HG02840 (cell line): ENCODE measurements around the gene UNC13C.
"Not testable (repeated sequence)": the region's sequence is repeated elsewhere in the genome, so short reads cannot be mapped to it uniquely, and the experiment has no call there.

Experiments used
- ATAC-seq: cut with Tn5 transposase; IDR thresholded peaks from one replicate; pipeline ENCODE4 v1.9.1; 2021; ENCODE audit warnings: mild to moderate bottlenecking, moderate library complexity, moderate number of reproducible peaks; ENCODE audit not compliant: unreplicated experiment, low FRiP score

UNC13C gene

DNA sequence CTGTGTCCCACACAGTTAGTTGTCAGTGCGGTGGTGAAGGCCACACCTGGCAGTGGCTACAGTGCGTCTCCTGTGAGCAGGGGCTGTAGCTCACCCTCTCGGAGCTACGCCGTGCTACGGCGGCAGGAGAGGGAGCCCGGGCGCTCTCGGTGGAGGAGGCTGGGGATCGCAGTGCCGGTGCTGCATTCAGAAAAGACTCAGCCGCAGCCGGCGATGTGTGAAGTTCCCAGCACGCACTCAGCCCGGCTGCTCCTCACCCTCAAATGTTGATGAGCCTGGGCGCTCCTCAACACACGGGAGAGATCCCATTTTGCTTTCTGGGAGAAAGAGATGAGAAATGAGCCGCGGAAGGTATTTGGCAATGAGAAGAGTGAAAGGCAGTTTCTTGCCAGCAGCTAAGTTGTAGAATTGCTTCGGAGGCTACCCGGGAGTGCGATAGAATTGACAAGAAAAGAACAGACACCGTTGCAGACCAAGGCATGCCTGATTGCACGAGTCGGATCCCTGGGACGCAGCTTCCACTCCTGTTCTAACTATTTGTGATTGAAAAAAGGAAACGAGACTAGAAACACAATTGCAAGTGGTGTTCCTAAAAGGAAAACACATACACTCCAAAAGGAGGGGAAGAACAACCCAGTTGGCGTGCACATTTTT lies at the start of gene UNC13C:
Gene UNC13C (plus strand): TSS at position 189 of the 654 bp plus-strand sequence. CDS start 34,463 bp downstream, outside the sequence.
- no peak for ATAC-seq

DNA sequence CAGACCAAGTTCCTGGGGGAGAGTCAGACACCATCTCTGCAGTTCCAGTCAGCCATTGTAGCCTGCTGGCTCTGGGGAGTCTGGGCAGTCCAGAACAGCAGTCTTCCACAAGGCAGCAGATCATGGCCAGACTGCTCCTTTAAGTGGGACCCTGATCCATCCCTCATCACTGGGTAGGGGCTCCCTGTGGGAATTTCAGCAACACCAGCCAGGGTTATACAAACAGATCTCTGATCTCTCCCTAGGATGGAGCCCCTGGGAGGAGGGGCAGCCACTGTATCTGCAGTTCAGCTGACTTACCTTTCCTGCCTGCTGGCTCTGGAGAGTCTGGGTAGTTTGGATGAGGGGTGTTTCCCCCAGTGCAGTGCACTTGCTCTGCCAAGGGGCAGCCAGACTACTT lies 42.1 kb upstream of the UNC13C start:
- no peak for ATAC-seq

- ATAC-seq = not testable (repeated sequence)
Measured at GRCh38 chr15:53937632-53938031, 40.6 kb upstream of the UNC13C start.

- ATAC-seq = no peak
Measured at GRCh38 chr15:53950572-53950971, 27.7 kb upstream of the UNC13C start.

DNA sequence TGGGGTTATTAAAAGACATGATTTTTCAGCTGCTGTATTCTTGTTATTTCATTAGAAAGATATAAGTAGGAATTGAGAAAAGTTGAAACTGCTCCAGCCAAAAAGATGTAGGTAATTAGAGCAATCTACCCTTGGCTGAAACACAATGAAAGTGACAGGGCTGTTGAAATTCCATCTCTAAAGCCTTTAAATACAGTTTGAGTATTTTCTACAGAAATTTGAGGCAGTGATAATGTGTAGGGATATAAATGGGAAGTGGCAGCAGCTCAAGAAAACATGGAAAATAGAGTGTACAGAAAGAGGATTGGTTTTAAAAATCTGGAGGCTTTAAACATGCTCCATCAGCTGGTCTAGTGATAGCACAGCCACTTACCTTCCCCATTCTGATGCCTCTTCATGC lies 22.8 kb upstream of the UNC13C start:
- no peak for ATAC-seq

GRCh38 chr15:53962646-53963561 lies 15.3 kb upstream of the UNC13C start:
- ATAC-seq = no peak

DNA sequence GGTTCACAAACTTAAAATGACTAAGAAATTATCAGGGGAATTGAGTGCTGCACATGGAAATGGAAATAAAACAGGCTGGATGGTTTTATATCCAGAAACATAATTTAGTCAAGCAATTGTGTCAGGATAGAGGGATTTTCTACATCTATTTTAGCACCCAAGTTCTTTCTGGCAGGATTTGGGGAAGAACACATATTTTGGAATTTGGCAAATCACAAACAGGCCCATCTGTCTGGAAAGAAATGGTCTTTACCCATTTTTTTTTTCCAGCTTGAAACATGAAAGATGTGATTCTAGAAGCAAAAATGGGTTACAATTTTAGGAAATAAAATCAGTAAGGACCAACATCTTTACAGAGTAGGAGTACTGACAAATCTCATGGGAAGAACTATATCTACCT lies 14.4 kb upstream of the UNC13C start:
- ATAC-seq = no peak

DNA sequence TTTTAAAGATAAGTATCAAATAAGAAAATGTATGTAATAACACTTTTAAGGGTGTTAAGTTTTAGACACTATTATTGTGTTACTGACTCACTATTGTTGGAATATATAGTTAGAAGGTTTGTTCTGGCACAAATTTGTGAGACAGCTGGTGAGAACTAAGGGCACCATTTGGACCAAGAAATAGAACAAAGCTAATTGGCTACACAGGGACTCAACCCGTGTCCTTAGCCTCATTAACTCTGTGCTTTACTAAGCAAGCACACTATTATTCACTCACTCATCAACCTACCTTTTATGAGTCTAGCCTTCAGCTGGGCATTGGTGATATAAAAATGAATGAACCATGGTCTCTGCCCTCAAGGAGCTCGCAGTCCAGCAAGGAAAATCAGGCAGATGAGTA lies 4.1 kb upstream of the UNC13C start:
- no peak for ATAC-seq

DNA sequence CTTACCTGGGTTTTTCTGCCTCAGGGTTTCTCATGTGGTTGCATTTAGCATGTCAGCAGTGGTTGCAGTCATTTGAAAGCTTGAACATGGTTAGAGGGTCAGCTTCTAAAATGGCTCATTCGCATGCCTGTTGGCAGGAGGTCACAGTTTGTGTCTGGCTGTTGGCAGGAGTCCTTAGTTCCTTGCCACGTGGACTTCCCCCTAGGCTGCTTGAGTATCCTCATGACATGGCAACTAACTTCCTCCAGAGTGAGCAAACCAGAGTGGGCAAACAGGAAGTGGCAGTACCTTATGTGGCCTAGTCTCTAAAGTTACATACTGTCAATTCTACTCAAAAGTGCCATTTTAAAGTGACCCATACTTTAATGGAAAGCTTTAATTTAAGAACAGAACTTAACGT lies 3.4 kb upstream of the UNC13C start:
- no peak for ATAC-seq

DNA sequence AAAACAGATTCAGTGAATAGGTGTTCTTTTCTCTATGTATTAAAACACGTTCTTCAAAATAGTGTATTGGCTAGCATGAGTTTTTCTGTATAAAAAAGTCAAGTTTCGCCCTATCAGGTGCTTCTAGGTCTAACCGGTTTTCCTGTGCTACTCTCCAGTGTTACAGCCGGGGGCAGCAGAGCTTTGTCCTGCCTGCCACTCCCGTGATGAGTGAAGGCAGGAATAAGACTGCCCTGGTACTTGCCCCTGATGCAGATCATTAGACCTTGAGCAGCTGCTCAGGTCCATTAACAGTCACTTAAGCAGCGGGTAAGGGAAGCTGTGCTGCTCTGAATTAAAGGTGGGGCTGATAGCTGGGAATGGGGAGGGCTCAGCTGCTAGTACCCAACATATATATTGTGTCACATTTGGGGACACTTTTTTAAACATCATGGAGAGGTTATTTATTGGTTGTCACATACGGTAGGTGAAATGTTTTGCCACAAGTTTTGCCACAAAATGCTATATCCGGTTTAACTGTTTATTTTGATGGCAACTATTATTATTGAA lies 1.3 kb upstream of the UNC13C start:
- no peak for ATAC-seq

DNA sequence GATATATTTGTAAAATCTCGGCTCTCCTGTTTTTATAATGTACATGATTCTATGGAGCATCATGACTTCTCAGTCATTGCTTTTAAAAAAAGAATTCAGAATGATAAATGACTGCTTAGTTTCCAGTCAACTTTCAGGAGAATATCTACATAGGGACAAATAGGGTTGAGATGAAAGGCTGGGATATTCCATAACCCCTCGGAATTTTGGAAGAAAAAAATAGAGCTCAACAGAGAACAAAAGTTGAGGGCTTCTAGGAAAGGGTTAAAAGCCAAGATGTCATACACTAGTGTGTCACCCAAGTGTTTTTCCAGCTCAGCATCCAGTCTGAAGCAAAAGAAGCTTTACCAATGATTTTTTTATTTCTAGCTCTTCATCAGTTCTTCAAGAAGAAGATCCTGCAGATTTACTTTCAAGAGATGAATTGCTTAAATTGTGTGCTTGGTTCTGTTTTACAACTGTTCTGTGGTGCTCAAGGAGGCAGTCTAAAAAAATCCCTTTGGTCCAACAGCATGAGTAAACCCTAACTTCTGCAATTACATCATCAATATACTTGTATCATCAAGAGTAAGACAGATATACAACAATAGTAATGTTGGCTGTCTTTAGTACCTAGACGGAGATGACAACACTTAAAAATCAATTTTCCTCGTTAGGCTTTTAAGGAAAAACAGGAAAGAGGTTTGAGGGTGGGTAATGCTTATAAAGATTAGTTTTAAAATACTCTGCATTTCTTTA lies 979 bp downstream of the UNC13C start:
- ATAC-seq = no peak

GRCh38 chr15:53980021-53980420 lies 1.8 kb downstream of the UNC13C start:
- no peak for ATAC-seq

DNA sequence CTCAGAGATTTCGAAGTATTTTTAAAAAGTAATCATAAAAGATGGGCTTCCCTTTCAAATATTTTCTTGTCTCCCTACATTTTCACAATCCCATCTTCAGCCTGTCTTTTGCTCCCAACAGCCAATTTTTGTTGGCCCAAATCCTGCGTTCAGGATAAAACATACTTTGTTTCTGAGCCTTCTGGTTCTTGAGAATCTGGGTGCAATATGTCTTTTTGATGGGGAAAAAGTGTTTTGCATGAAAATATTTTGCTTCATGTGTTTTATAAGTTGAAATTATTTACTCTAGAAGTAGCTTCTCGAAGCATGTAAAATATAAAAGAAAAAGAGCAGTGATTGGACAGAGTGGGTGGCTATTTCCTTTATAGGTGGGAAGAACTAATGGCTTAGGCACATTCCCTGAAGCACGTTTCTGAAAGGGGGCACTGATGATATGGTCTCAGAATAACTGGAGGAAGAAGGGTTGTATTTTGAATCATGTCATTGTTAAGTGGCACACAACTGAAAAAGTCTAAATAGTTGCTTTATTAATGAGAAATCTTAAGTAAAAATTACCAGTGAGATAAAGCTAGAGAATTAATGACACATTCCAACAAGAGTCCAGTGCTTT lies 3.9 kb downstream of the UNC13C start:
- ATAC-seq = no peak

DNA sequence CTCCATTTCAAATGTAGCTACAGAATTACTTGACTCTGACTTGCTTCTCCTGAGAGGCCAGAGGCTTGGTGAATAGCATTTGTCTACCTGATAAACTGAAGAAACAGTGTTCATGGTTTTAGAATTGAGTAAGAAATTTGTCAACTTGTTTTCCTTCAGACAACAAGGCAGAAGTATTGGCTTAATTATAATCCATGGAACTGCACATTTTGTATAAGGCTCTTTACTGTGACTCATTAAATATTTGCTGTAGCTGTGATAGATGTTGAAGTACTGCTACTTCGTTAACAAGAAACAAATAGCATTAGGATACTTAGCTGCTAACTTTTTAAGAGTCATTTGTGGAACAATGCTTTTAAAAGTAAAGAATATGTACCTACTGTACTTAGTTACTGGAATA lies 4.6 kb downstream of the UNC13C start:
- no peak for ATAC-seq

- no peak for ATAC-seq
Measured at GRCh38 chr15:53984221-53984620, 6.0 kb downstream of the UNC13C start.

DNA sequence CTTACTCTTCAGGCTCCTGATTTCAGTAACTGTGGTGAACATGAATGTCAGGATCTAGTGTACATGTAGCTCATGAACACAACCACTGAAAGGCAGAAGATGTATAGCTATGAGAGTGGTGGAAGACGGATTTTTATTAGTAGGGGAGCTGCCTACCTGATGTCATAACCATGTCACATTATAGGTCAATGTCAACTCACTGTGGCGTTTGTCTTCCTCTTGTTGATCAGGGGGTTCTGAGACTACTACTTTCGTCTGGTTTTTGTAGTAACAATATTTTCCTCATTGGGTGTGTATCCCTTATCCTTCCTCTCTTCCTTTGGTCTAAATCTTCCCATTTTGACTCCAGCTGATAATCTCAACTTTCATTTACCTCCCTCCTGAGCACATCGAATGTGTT lies 7.3 kb downstream of the UNC13C start:
- no peak for ATAC-seq

DNA sequence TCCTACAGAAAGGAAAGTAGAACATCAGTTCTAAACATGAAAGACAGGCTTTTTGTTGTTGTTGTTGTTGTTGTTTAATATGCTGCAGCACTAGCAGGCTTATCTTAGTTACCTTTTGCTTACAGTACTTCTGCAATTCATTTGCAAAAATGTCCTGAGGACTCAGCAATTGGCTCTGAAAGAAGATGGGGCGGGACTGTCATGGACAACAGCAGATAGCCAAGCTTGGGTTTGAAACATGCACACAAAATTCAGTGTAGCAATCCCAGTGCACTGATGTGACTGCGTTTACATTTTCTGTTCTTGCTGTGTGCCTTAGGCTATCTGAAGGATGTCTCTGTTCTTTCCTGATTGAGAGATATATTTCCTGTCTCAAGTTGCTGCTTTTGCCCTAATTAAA lies 9.2 kb downstream of the UNC13C start:
- ATAC-seq = no peak

- ATAC-seq = no peak
Measured at GRCh38 chr15:54007256-54007655, 29.0 kb downstream of the UNC13C start.

DNA sequence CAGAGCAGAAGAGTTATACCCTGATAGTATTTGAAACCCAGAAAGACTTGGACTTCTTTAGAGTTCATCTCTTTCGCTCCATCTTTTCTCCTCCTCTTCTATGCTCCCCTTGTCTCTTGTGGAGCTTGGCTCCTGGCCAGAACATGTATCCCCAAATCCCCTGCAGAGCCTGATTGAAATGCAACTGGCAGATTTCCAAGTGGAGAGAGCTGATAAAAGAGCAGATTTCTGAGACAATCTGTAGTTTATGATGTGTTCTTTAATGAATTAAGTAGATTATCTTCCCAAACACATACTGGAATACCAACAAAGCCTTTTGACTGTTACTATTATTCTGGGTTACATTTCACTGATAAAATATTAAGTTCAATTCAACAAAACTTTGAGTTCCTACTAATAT lies 33.4 kb downstream of the UNC13C start:
- no peak for ATAC-seq

DNA sequence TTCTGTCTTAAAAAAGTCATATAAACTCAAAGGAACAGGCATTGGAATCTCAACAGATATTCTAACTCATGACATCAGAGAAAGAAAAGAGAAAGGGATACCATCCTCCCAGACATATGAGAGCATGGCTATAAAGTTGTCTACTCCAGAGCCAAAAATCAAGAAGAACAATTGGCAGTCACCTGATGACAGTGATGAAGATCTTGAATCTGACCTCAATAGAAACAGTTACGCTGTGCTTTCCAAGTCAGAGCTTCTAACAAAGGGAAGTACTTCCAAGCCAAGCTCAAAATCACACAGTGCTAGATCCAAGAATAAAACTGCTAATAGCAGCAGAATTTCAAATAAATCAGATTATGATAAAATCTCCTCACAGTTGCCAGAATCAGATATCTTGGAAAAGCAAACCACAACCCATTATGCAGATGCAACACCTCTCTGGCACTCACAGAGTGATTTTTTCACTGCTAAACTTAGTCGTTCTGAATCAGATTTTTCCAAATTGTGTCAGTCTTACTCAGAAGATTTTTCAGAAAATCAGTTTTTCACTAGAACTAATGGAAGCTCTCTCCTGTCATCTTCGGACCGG lies 35.9 kb downstream of the UNC13C start:
- ATAC-seq = no peak
